ENCODE data around the gene WNT2B.

DNA sequence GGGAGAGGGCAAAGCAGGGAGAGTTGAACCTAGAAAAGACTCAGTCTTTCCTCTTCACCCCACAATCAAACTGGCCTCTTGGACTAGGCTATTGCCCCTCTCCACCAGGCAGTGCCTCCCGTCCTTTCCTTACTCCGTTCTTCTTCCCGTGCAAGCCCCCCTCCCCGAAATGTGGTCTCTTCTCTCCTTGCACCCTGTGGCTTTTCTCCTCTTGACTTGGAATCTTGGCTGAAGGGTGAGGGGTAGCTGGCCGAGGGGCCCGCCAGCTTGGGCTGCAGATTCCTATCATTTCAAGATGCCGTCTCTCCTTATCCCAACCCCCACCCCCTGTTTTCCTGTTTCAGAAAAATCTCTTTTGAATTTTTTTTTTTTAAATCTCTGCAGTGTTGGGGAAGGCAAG is 1.6 kb downstream of the WNT2B start:
- no peak for TF ChIP-seq CTCF (IDR thresholded peaks at IDR 0.05; ENCODE audit: low read depth, low read length)
- TF ChIP-seq POLR2A (IDR thresholded peaks at IDR 0.05; ENCODE audit: extremely low read depth, insufficient read length), result no peak
